ENCODE data around the gene NXF3. TPM values are rescaled to one million over a fixed set of nuclear protein-coding genes. Genes with fewer than 3 reads are reported as not detected.
"Not testable (repeated sequence)": the region's sequence is repeated elsewhere in the genome, so short reads cannot be mapped to it uniquely, and the experiment has no call there.

The NXF3 gene
- total RNA-seq, 2 donors from 2014 or later: 0.49 to 0.54 TPM

DNA sequence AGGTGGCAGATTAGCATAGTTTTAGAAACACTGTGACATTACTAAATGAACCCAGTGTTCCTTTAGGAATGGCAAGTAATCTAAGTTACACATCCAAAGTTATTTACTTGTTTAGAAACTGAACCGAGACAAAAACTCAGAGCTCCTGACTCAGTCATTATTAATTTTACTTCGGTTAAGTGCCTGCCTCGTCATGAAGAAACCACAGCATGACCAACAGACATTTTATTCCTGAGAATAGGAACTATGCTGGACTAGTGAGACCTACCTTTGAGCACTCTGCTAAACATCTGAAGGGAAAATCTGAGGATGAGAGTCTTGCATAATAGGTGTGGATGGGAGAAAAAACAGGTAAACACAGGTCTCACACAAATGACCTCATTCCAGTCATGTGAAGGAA lies 31.5 kb downstream of the NXF3 start:
- no peak for DNase-seq (ENCODE audit: low spot score)

DNA sequence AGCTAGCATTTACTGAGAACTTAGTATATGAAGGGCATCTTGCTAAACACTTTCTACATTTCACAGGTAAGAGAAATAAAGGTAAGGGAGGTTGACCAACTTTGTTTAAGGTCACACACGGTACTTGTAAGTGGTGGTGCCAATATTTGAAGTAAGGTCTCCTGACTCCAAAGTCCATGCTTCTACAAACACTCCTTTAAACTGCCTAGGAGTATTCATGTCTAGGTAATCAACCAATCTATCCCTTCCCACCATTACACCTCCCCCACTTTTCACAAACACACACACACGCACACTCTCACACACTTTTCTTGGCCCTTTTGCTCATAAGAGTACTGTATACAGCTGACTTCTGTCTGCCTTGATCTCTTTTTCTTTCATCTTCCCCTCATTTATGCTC lies 36.0 kb downstream of the NXF3 start:
- Histone ChIP-seq H3K27ac (no peak overlapping the region), H3K9me3 (no peaks in the 10 kb centered on the region), H3K27me3 (replicated peaks; ENCODE audit: insufficient read depth) (no peaks in the 10 kb centered on the region), H3K4me1 (ENCODE audit: control insufficient read depth in 1 of 2, low read depth in 2 of 2) (no peaks in the 10 kb centered on the region), H3K36me3 (no peaks in the 10 kb centered on the region), H3K4me3 (no peak overlapping the region)
- TF ChIP-seq, protein P1, sequence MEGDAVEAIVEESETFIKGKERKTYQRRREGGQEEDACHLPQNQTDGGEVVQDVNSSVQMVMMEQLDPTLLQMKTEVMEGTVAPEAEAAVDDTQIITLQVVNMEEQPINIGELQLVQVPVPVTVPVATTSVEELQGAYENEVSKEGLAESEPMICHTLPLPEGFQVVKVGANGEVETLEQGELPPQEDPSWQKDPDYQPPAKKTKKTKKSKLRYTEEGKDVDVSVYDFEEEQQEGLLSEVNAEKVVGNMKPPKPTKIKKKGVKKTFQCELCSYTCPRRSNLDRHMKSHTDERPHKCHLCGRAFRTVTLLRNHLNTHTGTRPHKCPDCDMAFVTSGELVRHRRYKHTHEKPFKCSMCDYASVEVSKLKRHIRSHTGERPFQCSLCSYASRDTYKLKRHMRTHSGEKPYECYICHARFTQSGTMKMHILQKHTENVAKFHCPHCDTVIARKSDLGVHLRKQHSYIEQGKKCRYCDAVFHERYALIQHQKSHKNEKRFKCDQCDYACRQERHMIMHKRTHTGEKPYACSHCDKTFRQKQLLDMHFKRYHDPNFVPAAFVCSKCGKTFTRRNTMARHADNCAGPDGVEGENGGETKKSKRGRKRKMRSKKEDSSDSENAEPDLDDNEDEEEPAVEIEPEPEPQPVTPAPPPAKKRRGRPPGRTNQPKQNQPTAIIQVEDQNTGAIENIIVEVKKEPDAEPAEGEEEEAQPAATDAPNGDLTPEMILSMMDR (IDR thresholded peaks at IDR 0.05): no peak
- DNase-seq (ENCODE audit: low spot score): no peak
- ATAC-seq (ENCODE audit: insufficient number of reproducible peaks, low FRiP score, low read depth): no peak

More for the DNA sequence above, 31.5 kb downstream of the NXF3 start:
- no peak overlapping the region for H3K4me3 ChIP-seq
- H3K27ac ChIP-seq: no peak overlapping the region
- H3K9me3 ChIP-seq: no peaks in the 10 kb centered on the region
- ATAC-seq (ENCODE audit: insufficient number of reproducible peaks, low FRiP score, low read depth): no peak
- no peaks in the 10 kb centered on the region for H3K36me3 ChIP-seq
- no peaks in the 10 kb centered on the region for H3K27me3 ChIP-seq (replicated peaks; ENCODE audit: insufficient read depth)
- TF ChIP-seq, protein P1 (IDR thresholded peaks at IDR 0.05): no peak
- no peaks in the 10 kb centered on the region for H3K4me1 ChIP-seq (ENCODE audit: control insufficient read depth in 1 of 2, low read depth in 2 of 2)

DNA sequence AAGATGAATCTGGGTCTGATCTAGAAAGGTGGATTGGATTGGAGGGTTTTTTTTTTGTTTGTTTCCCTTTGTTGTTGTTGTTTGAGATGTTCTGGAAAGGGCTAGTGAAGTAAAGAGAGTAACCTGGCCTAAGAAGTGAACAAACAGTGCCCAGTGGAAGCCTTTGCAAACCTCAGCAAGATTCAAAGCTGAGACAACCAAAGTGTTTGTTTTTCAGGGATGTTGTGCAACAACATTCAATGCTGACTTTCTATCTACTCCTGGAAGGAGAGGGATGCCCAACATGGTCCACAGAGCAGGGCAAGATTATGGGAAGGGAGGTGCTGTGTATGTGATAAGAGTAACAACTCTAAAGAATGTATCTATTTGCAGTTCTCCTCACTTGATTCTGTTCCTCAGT lies 40.3 kb downstream of the NXF3 start:
- Histone ChIP-seq H3K36me3 (no peaks in the 10 kb centered on the region), H3K4me3 (no peak overlapping the region), H3K27me3 (replicated peaks; ENCODE audit: insufficient read depth) (no peaks in the 10 kb centered on the region), H3K4me1 (ENCODE audit: control insufficient read depth in 1 of 2, low read depth in 2 of 2) (no peaks in the 10 kb centered on the region), H3K27ac (no peak overlapping the region), H3K9me3 (no peaks in the 10 kb centered on the region)
- ATAC-seq (ENCODE audit: insufficient number of reproducible peaks, low FRiP score, low read depth) (no peak), DNase-seq (ENCODE audit: low spot score) (no peak)
- TF ChIP-seq, protein P1 (IDR thresholded peaks at IDR 0.05): no peak

DNA sequence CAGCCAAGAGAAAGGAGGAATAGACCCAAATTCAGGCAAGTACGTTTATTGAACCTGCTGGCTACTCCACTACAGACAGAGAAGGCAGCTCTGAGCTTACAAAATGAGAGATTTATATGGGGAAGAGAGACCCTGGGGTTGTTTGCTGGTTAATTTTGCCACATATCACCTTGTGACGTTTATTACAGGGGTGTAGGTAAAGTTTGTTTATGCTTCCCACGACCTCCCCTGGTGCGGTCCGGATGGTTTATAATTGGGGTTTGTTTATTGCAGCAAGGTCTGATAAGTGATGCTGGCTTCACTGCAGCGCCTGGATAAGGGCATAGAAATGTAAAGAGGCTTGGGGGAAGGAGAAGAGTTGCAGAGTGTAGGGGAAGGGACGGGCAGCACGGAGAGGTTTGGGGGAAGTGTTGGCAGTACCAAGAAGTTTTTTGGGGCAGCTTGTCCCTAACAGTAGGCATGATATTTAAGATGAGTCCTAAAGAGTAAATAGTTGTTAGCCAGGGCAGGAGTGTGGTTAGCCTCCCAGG lies 41.6 kb downstream of the NXF3 start:
- no peaks in the 10 kb centered on the region for H3K27me3 ChIP-seq (replicated peaks; ENCODE audit: insufficient read depth)
- no peaks in the 10 kb centered on the region for H3K9me3 ChIP-seq
- no peak overlapping the region for H3K4me3 ChIP-seq
- TF ChIP-seq, protein P1 (IDR thresholded peaks at IDR 0.05): no peak
- H3K27ac ChIP-seq: no peak overlapping the region
- no peak for DNase-seq (ENCODE audit: low spot score)
- H3K36me3 ChIP-seq: no peaks in the 10 kb centered on the region
- no peaks in the 10 kb centered on the region for H3K4me1 ChIP-seq (ENCODE audit: control insufficient read depth in 1 of 2, low read depth in 2 of 2)
- no peak for ATAC-seq (ENCODE audit: insufficient number of reproducible peaks, low FRiP score, low read depth)

DNA sequence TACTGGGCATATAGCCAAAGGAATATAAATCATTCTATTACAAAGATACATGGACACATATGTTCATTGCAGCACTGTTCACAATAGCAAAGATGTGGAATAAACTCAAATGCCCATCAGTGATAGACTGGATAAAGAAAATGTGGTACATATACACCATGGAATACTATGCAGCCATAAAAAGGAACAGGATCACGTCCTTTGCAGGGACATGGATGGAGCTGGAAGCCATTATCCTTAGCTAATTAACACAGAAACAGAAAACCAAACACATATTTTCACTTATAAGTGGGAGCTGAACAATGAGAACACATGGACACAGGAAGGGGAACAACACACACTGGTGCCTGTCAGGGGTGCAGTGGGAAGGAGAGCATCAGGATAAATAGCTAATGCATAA lies 59.6 kb downstream of the NXF3 start:
- not testable (repeated sequence) for H3K4me3 ChIP-seq; DNase-seq (ENCODE audit: low spot score); H3K4me1 ChIP-seq (ENCODE audit: control insufficient read depth in 1 of 2, low read depth in 2 of 2); H3K27ac ChIP-seq; H3K36me3 ChIP-seq; H3K9me3 ChIP-seq; ATAC-seq (ENCODE audit: insufficient number of reproducible peaks, low FRiP score, low read depth); H3K27me3 ChIP-seq (replicated peaks; ENCODE audit: insufficient read depth)

Other genes with a start within 250 kb of the NXF3 start
- 1 to 10 TPM; 1.2 to 1.4 TPM for gene RAB40AL, start 155.9 kb downstream of the NXF3 start, total RNA-seq
- gene BEX1, start 29.0 kb downstream of the NXF3 start, total RNA-seq: under 1 TPM in 1 of 2 donors, not detected in 1; 0.92 TPM
- 10 to 100 TPM; 28.3 to 29.4 TPM for gene BEX4, start 122.0 kb upstream of the NXF3 start, total RNA-seq
- 10 to 100 TPM; 58.4 to 59.4 TPM for gene TCEAL8, start 162.0 kb upstream of the NXF3 start, total RNA-seq
- 1 to 10 TPM in 1 of 2 donors, not detected in 1; 1.2 TPM for gene TCEAL5, start 183.6 kb upstream of the NXF3 start, total RNA-seq
- 1 to 10 TPM in 1 of 2 donors, not detected in 1; 5.9 TPM for gene BEX2, start 217.8 kb upstream of the NXF3 start, total RNA-seq
- 10 to 100 TPM in 1 of 2 donors, 1 to 10 TPM in 1; 2.8 to 12.2 TPM for gene TCEAL7, start 237.1 kb upstream of the NXF3 start, total RNA-seq

Data from thoracic aorta (tissue), 2 donors.